Endothelial cell of umbilical vein (primary cell): ENCODE measurements around the gene TTLL7. TPM values are rescaled to one million over a fixed set of nuclear protein-coding genes. Genes with fewer than 3 reads are reported as not detected.

ENCODE experiments used
- BruUV-seq: library from RNA; stranded (reverse); fragments of 400-500 nt; replicated peaks from 2 replicates; lab custom pipeline; 2021; lab: Mats Ljungman, UMichigan
- CTCF ChIA-PET: fragments of 300-600, 350-600 bp; sonication (Branson Sonifier 250); formaldehyde crosslinking; loops from one replicate; lab custom pipeline; 2021; ENCODE audit warnings: antibody characterized with exemption, inconsistent platforms; lab: Charles Lee
- POLR2A ChIA-PET: fragments of 300-600, 350-600 bp; sonication (Branson Sonifier 250); formaldehyde crosslinking; loops from one replicate; lab custom pipeline; 2021; ENCODE audit warnings: antibody characterized with exemption, inconsistent platforms; lab: Charles Lee
- DNase-seq: peaks from one replicate; pipeline ENCODE4 v3.0.0-alpha.2; 2011; ENCODE audit warnings: low read depth, low spot score
- FAIRE-seq: peaks from 2 replicates; lab custom pipeline; 2011; peaks lifted over from hg19 to GRCh38; lab: Jason Lieb, UNC
- H2AFZ ChIP-seq: 2 replicates; pipeline ENCODE4 v1.6.0; 2012; ENCODE audit warnings: low read depth, low read length, control low read depth, inconsistent platforms
- H3K27ac ChIP-seq: 2 replicates; pipeline ENCODE4 v1.5.1; 2011; ENCODE audit warnings: low read depth, mild to moderate bottlenecking, control low read depth, low read length, moderate library complexity; ENCODE audit not compliant: insufficient read depth
- H3K27me3 ChIP-seq, 2 experiments: 2 replicates each; pipeline versions ENCODE4 v1.6.0 to v1.6.1; 2011; ENCODE audit warnings: low read length in 2 of 2, mixed read lengths in 1 of 2; ENCODE audit not compliant: control insufficient read depth in 2 of 2, insufficient read depth in 2 of 2
- H3K36me3 ChIP-seq, 2 experiments: 2 replicates in 1 of 2; 3 replicates in 1 of 2; pipeline ENCODE4 v1.5.1; 2011; ENCODE audit warnings: low read length in 2 of 2, mild to moderate bottlenecking in 1 of 2, moderate library complexity in 1 of 2; ENCODE audit not compliant: control insufficient read depth in 2 of 2, insufficient read depth in 2 of 2; ENCODE audit errors: extremely low read depth in 1 of 2
- H3K4me1 ChIP-seq: 3 replicates; pipeline ENCODE4 v1.5.1; 2011; ENCODE audit warnings: mild to moderate bottlenecking, low read length; ENCODE audit not compliant: control insufficient read depth, insufficient read depth; ENCODE audit errors: extremely low read depth
- H3K4me2 ChIP-seq: 2 replicates; pipeline ENCODE4 v1.6.1; 2011; ENCODE audit warnings: low read length, control low read depth, mixed read lengths; ENCODE audit not compliant: insufficient read depth
- H3K4me3 ChIP-seq, 3 experiments: fragments of 200-600 bp in 1 of 3; sonication (generic), shearing (Covaris generic) in 1 of 3; replicated peaks in 1 of 3; 2 replicates each; pipeline ENCODE4 v1.5.1; 2011 to 2016; ENCODE audit warnings: control low read depth in 3 of 3, low read length in 3 of 3, mild to moderate bottlenecking in 2 of 3, inconsistent platforms in 1 of 3, low read depth in 1 of 3, moderate library complexity in 1 of 3; ENCODE audit not compliant: insufficient read depth in 1 of 3
- H3K79me2 ChIP-seq: 2 replicates; pipeline ENCODE4 v1.6.0; 2012; ENCODE audit warnings: low read length, inconsistent platforms; ENCODE audit not compliant: control insufficient read depth, insufficient read depth
- H3K9ac ChIP-seq: replicated peaks from 2 replicates; pipeline ENCODE3; 2011; ENCODE audit warnings: low read length, control low read depth; ENCODE audit not compliant: insufficient read depth; ENCODE audit errors: extremely low read depth
- H3K9me1 ChIP-seq: replicated peaks from 3 replicates; pipeline ENCODE4 v1.6.0; 2011; ENCODE audit warnings: mild to moderate bottlenecking, low read length; ENCODE audit not compliant: control insufficient read depth, insufficient read depth; ENCODE audit errors: extremely low read depth
- H3K9me3 ChIP-seq: replicated peaks from 2 replicates; pipeline ENCODE4 v1.5.1; 2012; ENCODE audit warnings: low read length, inconsistent platforms; ENCODE audit not compliant: control insufficient read depth, insufficient read depth
- H4K20me1 ChIP-seq: replicated peaks from 2 replicates; pipeline ENCODE3; 2011; ENCODE audit warnings: mild to moderate bottlenecking, low read length; ENCODE audit not compliant: control insufficient read depth, insufficient read depth; ENCODE audit errors: extremely low read depth
- CTCF ChIP-seq, 2 donors: IDR thresholded peaks; 1 replicate in 1 of 2; 2 replicates in 1 of 2; pipeline ENCODE4 v1.5.1; 2011; ENCODE audit warnings: low read length in 2 of 2, mild to moderate bottlenecking in 2 of 2, moderate library complexity in 2 of 2, control low read depth in 1 of 2, inconsistent platforms in 1 of 2, low read depth in 1 of 2; ENCODE audit not compliant: insufficient read depth in 1 of 2; ENCODE audit errors: extremely low read depth in 1 of 2
- EZH2 ChIP-seq: IDR thresholded peaks from 2 replicates; pipeline ENCODE4 v1.6.1; 2012; ENCODE audit warnings: borderline replicate concordance, low read depth, mild to moderate bottlenecking, moderate library complexity, low read length, inconsistent platforms; ENCODE audit not compliant: severe bottlenecking
- FOS ChIP-seq: IDR thresholded peaks from 2 replicates; pipeline ENCODE4 v1.6.1; 2011; ENCODE audit warnings: mild to moderate bottlenecking, low read length, moderate library complexity, borderline replicate concordance; ENCODE audit not compliant: insufficient read depth
- GATA2 ChIP-seq: IDR thresholded peaks from 2 replicates; pipeline ENCODE4 v1.7.0; 2011; ENCODE audit warnings: low read depth, mild to moderate bottlenecking, moderate library complexity, mixed read lengths, low read length; ENCODE audit not compliant: insufficient read length, insufficient read depth
- JUN ChIP-seq: IDR thresholded peaks from 2 replicates; pipeline ENCODE4 v1.6.1; 2011; ENCODE audit warnings: borderline replicate concordance, low read depth; ENCODE audit not compliant: insufficient read length, insufficient read depth
- MAX ChIP-seq: IDR thresholded peaks from 2 replicates; pipeline ENCODE4 v1.6.1; 2011; ENCODE audit not compliant: insufficient read depth, insufficient read length
- MYC ChIP-seq: IDR thresholded peaks from one replicate; pipeline ENCODE4 v1.6.1; 2011; ENCODE audit warnings: mild to moderate bottlenecking, low read depth, low read length
- POLR2A ChIP-seq: IDR thresholded peaks from 2 replicates; pipeline ENCODE4 v1.6.1; 2012; ENCODE audit warnings: low read depth, mild to moderate bottlenecking, control low read depth, low read length
- POLR2AphosphoS5 ChIP-seq: IDR thresholded peaks from 2 replicates; pipeline ENCODE4 v1.6.1; 2012; ENCODE audit warnings: low read depth, mild to moderate bottlenecking, control low read depth, low read length, moderate library complexity; ENCODE audit not compliant: insufficient read depth
- dilution Hi-C: fragments of 300-500 bp; cut with MboI; formaldehyde crosslinking; loops from one replicate; pipeline ENCODE4 v1.15.0; 2019; ENCODE audit warnings: low sequenced_read_pairs; ENCODE audit not compliant: extremely low pct_ligation_motif_present
- intact Hi-C: fragments of 100-400 bp; cut with micrococcal nuclease; formaldehyde crosslinking; loops from one replicate; pipeline ENCODE4 v1.10.0; 2022
- polyA plus RNA-seq, 4 experiments: library from polyadenylated mRNA; depleted of rRNA in 3 of 4; stranded (reverse) in 3 of 4; unstranded in 1 of 4; fragments of >200 nt; gene quantifications; 2 replicates each; pipeline versions ENCODE4 v1.2.1 to v1.2.3, GENCODE V29; 2011 to 2012; ENCODE audit warnings: missing spikeins in 1 of 4
- total RNA-seq: library from RNA; stranded (reverse); gene quantifications from 2 replicates; pipeline ENCODE4 v1.2.3, GENCODE V29; 2021

Gene TTLL7
- total and polyA plus RNA-seq, 2 donors (not counting 3 experiments of a cell fraction or from before 2014, with no cell fraction given), result 2.1 to 11.7 TPM

- H3K9me3 ChIP-seq, result no peaks in the 10 kb centered on the region
- POLR2A ChIA-PET, result no interaction called here
Observed at GRCh38 chr1:83923553-83923952, 75.4 kb downstream of the TTLL7 start.

GRCh38 chr1:83922431-83922830 is 76.5 kb downstream of the TTLL7 start:
- dilution Hi-C loops, result no loop called here
- BruUV-seq, result no TSS peak
- Histone ChIP-seq H3K9ac (no peak overlapping the region), H2AFZ (no peak overlapping the region), H4K20me1 (no peaks in the 10 kb centered on the region), H3K9me1 (no peaks in the 10 kb centered on the region), H3K4me3 (no peak overlapping the region), H3K36me3 (no peaks in the 10 kb centered on the region), H3K27ac (no peak overlapping the region), H3K79me2 (no peaks in the 10 kb centered on the region), H3K4me2 (no peak overlapping the region), H3K9me3 (no peaks in the 10 kb centered on the region), H3K27me3 (no peaks in the 10 kb centered on the region), H3K4me1 (no peaks in the 10 kb centered on the region)
- TF ChIP-seq POLR2A, result no peak
- TF ChIP-seq CTCF (IDR thresholded peaks at IDR 0.05; ENCODE audit: extremely low read depth in 1 of 2, insufficient read depth in 1 of 2, low read depth in 1 of 2, low read length in 2 of 2), result no peak
- TF ChIP-seq EZH2, result no peak
- no peak for TF ChIP-seq FOS
- no peak for TF ChIP-seq MYC
- TF ChIP-seq GATA2, result no peak
- TF ChIP-seq MAX, result no peak
- no peak for TF ChIP-seq JUN
- no peak for TF ChIP-seq POLR2AphosphoS5
- CTCF ChIA-PET, result interaction anchor here (1.2 kb wide), 1 partner anchor 10 kb away, joined by 3 read pairs; no protein-coding TSS in a partner anchor
- POLR2A ChIA-PET, result no interaction called here
- intact Hi-C loops, result no loop called here
- DNase-seq (no peak), FAIRE-seq (no peak)

More at GRCh38 chr1:83923553-83923952, 75.4 kb downstream of the TTLL7 start:
- Histone ChIP-seq H3K36me3 (no peaks in the 10 kb centered on the region), H3K27me3 (no peaks in the 10 kb centered on the region), H3K27ac (no peak overlapping the region), H2AFZ (no peak overlapping the region), H3K4me1 (no peaks in the 10 kb centered on the region), H3K4me2 (no peak overlapping the region), H3K9ac (no peak overlapping the region), H3K79me2 (no peaks in the 10 kb centered on the region), H3K4me3 (no peak overlapping the region), H3K9me1 (no peaks in the 10 kb centered on the region), H4K20me1 (no peaks in the 10 kb centered on the region)
- FAIRE-seq (no peak), DNase-seq (no peak)
- intact Hi-C loops, result no loop called here
- TF ChIP-seq JUN, result no peak
- no peak for TF ChIP-seq POLR2AphosphoS5
- no peak for TF ChIP-seq POLR2A
- dilution Hi-C loops, result no loop called here
- BruUV-seq, result no TSS peak
- CTCF ChIA-PET, result no interaction called here
